Effector CD4-positive, alpha-beta T cell (primary cell): ENCODE data around the gene ACTN1.
"Not testable (repeated sequence)": the region's sequence is repeated elsewhere in the genome, so short reads cannot be mapped to it uniquely, and the experiment has no call there.

Source experiments
- DNase-seq: peaks from one replicate; pipeline ENCODE4 v3.0.0-alpha.2; 2020
- total RNA-seq: gene quantifications from one replicate; lab custom pipeline; 2026; lab: John Stamatoyannopoulos, UW

ACTN1 gene
- 137 reads per million, percentile 88 among the genes with 10 or more reads in this experiment for total RNA-seq

GRCh38 chr14:68979021-68979721 is at the start of gene ACTN1:
ACTN1 (minus strand) TSS chr14:68979302; CDS start chr14:68979056, 246 bp downstream.
- peak; percentile 44 for DNase-seq

GRCh38 chr14:69027242-69027913 is 48.3 kb upstream of the ACTN1 start:
- DNase-seq, result no peak

GRCh38 chr14:69023035-69023434 is 43.9 kb upstream of the ACTN1 start:
- no peak for DNase-seq

- not testable (repeated sequence) for DNase-seq
Observed at GRCh38 chr14:69022093-69022492, 43.0 kb upstream of the ACTN1 start.

- no peak for DNase-seq
Observed at GRCh38 chr14:69017706-69018105, 38.6 kb upstream of the ACTN1 start.

- DNase-seq, result no peak
Observed at GRCh38 chr14:69014829-69015259, 35.7 kb upstream of the ACTN1 start.

- no peak for DNase-seq
Observed at GRCh38 chr14:69013943-69014782, 35.1 kb upstream of the ACTN1 start.

- no peak for DNase-seq
Observed at GRCh38 chr14:69012256-69012953, 33.3 kb upstream of the ACTN1 start.

GRCh38 chr14:69010648-69011047 is 31.5 kb upstream of the ACTN1 start:
- DNase-seq, result no peak

GRCh38 chr14:69008421-69008884 is 29.4 kb upstream of the ACTN1 start:
- no peak for DNase-seq

- DNase-seq, result no peak
Observed at GRCh38 chr14:69006346-69006745, 27.2 kb upstream of the ACTN1 start.

GRCh38 chr14:69005432-69006148 is 26.5 kb upstream of the ACTN1 start:
- DNase-seq, result no peak

- no peak for DNase-seq
Observed at GRCh38 chr14:69004731-69005431, 25.8 kb upstream of the ACTN1 start.

- no peak for DNase-seq
Observed at GRCh38 chr14:69003626-69004025, 24.5 kb upstream of the ACTN1 start.

- DNase-seq, result no peak
Observed at GRCh38 chr14:69002069-69002468, 23.0 kb upstream of the ACTN1 start.

- DNase-seq, result no peak
Observed at GRCh38 chr14:69001375-69001774, 22.3 kb upstream of the ACTN1 start.

- DNase-seq, result no peak
Observed at GRCh38 chr14:68998062-68998461, 19.0 kb upstream of the ACTN1 start.

GRCh38 chr14:68995731-68996130 is 16.6 kb upstream of the ACTN1 start:
- no peak for DNase-seq

- no peak for DNase-seq
Observed at GRCh38 chr14:68994056-68994455, 15.0 kb upstream of the ACTN1 start.

- DNase-seq, result no peak
Observed at GRCh38 chr14:68987653-68988036, 8.5 kb upstream of the ACTN1 start.

GRCh38 chr14:68986926-68987652 is 8.0 kb upstream of the ACTN1 start:
- no peak for DNase-seq
